ENCODE results near the gene ANKFY1.

Gene ANKFY1

DNA sequence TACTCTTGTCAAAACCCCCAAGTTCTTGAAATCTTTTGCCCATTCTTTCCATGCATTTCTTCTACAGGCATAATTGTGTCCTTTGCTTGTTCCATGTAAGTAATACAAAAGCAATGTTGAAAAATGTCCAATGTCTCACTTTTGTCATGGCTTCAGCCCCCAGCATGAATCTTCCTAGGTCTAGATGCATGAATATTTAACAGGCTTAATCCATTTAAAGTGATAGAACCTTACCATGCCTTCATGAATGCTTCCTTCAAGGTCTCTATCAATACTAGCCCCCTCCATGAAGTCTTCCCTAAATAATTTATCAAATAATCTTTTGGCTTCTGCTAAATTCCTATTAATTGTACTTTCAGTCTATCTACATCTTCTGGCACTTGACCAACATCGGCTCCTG lies 46.1 kb upstream of the ANKFY1 start:
- Histone ChIP-seq H3K4me1 (ENCODE audit: control insufficient read depth, insufficient read depth, low read length) (peaks cover 15% of the 10 kb centered on the region; the same call in 1 of the 2 replicates), H3K9me3 (ENCODE audit: control insufficient read depth, insufficient read depth, low read depth, low read length) (no peaks in the 10 kb centered on the region), H3K36me3 (ENCODE audit: control insufficient read depth in 2 of 2, insufficient read depth in 1 of 2, low read length in 2 of 2) (peaks cover 8 to 14% of the 10 kb centered on the region in 2 experiments), H3K4me3 (ENCODE audit: low read depth, low read length) (no peak overlapping the region), H3K27ac (ENCODE audit: extremely low read depth, low read depth, low read length) (no peak overlapping the region)
- CTCF ChIA-PET: no interaction called here
- POLR2A ChIA-PET: no interaction called here
- TF ChIP-seq, protein P1, sequence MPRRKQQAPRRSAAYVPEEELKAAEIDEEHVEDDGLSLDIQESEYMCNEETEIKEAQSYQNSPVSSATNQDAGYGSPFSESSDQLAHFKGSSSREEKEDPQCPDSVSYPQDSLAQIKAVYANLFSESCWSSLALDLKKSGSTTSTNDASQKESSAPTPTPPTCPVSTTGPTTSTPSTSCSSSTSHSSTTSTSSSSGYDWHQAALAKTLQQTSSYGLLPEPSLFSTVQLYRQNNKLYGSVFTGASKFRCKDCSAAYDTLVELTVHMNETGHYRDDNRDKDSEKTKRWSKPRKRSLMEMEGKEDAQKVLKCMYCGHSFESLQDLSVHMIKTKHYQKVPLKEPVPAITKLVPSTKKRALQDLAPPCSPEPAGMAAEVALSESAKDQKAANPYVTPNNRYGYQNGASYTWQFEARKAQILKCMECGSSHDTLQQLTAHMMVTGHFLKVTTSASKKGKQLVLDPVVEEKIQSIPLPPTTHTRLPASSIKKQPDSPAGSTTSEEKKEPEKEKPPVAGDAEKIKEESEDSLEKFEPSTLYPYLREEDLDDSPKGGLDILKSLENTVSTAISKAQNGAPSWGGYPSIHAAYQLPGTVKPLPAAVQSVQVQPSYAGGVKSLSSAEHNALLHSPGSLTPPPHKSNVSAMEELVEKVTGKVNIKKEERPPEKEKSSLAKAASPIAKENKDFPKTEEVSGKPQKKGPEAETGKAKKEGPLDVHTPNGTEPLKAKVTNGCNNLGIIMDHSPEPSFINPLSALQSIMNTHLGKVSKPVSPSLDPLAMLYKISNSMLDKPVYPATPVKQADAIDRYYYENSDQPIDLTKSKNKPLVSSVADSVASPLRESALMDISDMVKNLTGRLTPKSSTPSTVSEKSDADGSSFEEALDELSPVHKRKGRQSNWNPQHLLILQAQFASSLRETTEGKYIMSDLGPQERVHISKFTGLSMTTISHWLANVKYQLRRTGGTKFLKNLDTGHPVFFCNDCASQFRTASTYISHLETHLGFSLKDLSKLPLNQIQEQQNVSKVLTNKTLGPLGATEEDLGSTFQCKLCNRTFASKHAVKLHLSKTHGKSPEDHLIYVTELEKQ (tag by site-specific recombination; IDR thresholded peaks at IDR 0.05; ENCODE audit: borderline replicate concordance): no peak
- TF ChIP-seq ZNF350 (tag by site-specific recombination; IDR thresholded peaks at IDR 0.05) (no peak), ZNF791 (tag by site-specific recombination; IDR thresholded peaks at IDR 0.05) (no peak), ZNF677 (tag by site-specific recombination; IDR thresholded peaks at IDR 0.05) (no peak), ZSCAN16 (tag by site-specific recombination; IDR thresholded peaks at IDR 0.05) (no peak), ZNF561 (tag by site-specific recombination; IDR thresholded peaks at IDR 0.05; ENCODE audit: borderline replicate concordance) (no peak), ZSCAN30 (tag by site-specific recombination; IDR thresholded peaks at IDR 0.05) (no peak), SP3 (tag by site-specific recombination; IDR thresholded peaks at IDR 0.05) (no peak), GLIS1 (tag by site-specific recombination; IDR thresholded peaks at IDR 0.05) (no peak), ZNF510 (tag by site-specific recombination; IDR thresholded peaks at IDR 0.05; ENCODE audit: insufficient replicate concordance) (no peak), EGR2 (tag by site-specific recombination; IDR thresholded peaks at IDR 0.05; ENCODE audit: low read depth) (no peak), OSR2 (tag by site-specific recombination; IDR thresholded peaks at IDR 0.05) (no peak), ZNF324 (tag by site-specific recombination; IDR thresholded peaks at IDR 0.05) (no peak), ZNF555 (tag by site-specific recombination; conservative IDR thresholded peaks at IDR 0.05) (no peak), ZNF623 (tag by site-specific recombination; IDR thresholded peaks at IDR 0.05) (no peak), ZNF184 (tag by site-specific recombination; IDR thresholded peaks at IDR 0.05) (no peak), ZNF16 (tag by site-specific recombination; IDR thresholded peaks at IDR 0.05; ENCODE audit: low read depth) (no peak)
- TF ChIP-seq, protein P2, sequence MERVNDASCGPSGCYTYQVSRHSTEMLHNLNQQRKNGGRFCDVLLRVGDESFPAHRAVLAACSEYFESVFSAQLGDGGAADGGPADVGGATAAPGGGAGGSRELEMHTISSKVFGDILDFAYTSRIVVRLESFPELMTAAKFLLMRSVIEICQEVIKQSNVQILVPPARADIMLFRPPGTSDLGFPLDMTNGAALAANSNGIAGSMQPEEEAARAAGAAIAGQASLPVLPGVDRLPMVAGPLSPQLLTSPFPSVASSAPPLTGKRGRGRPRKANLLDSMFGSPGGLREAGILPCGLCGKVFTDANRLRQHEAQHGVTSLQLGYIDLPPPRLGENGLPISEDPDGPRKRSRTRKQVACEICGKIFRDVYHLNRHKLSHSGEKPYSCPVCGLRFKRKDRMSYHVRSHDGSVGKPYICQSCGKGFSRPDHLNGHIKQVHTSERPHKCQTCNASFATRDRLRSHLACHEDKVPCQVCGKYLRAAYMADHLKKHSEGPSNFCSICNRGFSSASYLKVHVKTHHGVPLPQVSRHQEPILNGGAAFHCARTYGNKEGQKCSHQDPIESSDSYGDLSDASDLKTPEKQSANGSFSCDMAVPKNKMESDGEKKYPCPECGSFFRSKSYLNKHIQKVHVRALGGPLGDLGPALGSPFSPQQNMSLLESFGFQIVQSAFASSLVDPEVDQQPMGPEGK (tag by site-specific recombination; IDR thresholded peaks at IDR 0.05): no peak
- TF ChIP-seq, protein P3, sequence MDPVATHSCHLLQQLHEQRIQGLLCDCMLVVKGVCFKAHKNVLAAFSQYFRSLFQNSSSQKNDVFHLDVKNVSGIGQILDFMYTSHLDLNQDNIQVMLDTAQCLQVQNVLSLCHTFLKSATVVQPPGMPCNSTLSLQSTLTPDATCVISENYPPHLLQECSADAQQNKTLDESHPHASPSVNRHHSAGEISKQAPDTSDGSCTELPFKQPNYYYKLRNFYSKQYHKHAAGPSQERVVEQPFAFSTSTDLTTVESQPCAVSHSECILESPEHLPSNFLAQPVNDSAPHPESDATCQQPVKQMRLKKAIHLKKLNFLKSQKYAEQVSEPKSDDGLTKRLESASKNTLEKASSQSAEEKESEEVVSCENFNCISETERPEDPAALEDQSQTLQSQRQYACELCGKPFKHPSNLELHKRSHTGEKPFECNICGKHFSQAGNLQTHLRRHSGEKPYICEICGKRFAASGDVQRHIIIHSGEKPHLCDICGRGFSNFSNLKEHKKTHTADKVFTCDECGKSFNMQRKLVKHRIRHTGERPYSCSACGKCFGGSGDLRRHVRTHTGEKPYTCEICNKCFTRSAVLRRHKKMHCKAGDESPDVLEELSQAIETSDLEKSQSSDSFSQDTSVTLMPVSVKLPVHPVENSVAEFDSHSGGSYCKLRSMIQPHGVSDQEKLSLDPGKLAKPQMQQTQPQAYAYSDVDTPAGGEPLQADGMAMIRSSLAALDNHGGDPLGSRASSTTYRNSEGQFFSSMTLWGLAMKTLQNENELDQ (tag by site-specific recombination; IDR thresholded peaks at IDR 0.05; ENCODE audit: low read depth): no peak

Data from HEK293 (cell line).